Measurements from ENCODE around the gene SMYD3.

DNA sequence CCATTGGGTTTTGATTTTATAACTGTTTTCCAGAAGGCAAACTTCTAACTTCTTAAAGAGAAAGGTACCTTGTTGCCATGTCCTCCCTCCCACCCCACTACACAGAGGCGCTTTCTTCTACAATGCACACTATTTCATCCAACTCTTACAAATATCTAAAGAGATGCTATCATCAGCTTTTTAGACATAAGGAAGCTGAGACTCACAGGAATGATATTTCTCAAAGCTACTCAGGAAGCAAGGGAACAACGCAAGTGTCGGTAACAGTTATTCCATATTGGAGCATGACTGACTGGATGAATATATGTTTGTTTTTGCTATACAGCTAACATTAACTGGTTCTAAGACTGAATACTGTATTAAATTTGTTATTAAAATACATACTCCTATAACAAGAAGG, 318.0 kb downstream of the SMYD3 start:
- TF ChIP-seq, protein P1, sequence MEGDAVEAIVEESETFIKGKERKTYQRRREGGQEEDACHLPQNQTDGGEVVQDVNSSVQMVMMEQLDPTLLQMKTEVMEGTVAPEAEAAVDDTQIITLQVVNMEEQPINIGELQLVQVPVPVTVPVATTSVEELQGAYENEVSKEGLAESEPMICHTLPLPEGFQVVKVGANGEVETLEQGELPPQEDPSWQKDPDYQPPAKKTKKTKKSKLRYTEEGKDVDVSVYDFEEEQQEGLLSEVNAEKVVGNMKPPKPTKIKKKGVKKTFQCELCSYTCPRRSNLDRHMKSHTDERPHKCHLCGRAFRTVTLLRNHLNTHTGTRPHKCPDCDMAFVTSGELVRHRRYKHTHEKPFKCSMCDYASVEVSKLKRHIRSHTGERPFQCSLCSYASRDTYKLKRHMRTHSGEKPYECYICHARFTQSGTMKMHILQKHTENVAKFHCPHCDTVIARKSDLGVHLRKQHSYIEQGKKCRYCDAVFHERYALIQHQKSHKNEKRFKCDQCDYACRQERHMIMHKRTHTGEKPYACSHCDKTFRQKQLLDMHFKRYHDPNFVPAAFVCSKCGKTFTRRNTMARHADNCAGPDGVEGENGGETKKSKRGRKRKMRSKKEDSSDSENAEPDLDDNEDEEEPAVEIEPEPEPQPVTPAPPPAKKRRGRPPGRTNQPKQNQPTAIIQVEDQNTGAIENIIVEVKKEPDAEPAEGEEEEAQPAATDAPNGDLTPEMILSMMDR (IDR thresholded peaks at IDR 0.05) = no peak
- TF ChIP-seq TCF7L2 (IDR thresholded peaks at IDR 0.05; ENCODE audit: low read depth, low read length) (no peak), SIN3A (IDR thresholded peaks at IDR 0.05; ENCODE audit: borderline replicate concordance, insufficient read depth, low read depth, low read length) (no peak)

Data from Panc1 (cell line).